GM13977 (cell line): ENCODE data around the gene PAQR4.

ENCODE experiments used
- DNase-seq: peaks from one replicate; pipeline ENCODE4 v3.0.0; 2012; ENCODE audit warnings: low spot score
- in situ Hi-C: fragments of 300-500 bp; cut with MboI; formaldehyde crosslinking; loops from one replicate; pipeline ENCODE4 v1.12.0; 2022; ENCODE audit warnings: low sequenced_read_pairs, low pct_unique_long_range_greater_than_20kb, mixed read lengths, inconsistent platforms; ENCODE audit not compliant: unreplicated experiment
- TF ChIP-seq, protein P1 (sequence below): IDR thresholded peaks from 2 replicates; pipeline ENCODE4 v1.5.1; 2012; ENCODE audit warnings: mild to moderate bottlenecking, control low read depth; ENCODE audit not compliant: insufficient read depth; ENCODE audit errors: extremely low read depth, missing control alignments

The PAQR4 gene

DNA sequence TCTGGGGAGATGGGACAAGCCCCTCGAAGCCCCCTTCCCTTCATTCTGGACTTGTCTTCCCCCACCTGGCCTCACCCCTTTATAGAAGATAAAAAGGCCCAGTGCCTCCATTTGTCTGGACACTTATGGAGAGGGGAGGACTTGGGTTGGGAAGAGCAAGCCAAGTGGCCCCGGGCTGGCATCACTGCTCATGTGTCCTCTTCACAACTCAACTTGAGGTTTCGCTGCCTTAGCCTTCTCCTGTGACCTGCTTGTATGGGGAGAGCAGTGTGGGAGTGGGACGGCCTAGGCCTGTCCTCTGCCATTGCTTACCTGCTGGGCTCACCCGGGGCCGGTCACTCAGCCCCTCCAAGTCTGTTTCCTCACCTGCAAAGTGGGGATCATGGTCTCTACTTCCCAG lies 1.4 kb downstream of the PAQR4 start:
- in situ Hi-C loops: no loop called here
- TF ChIP-seq, protein P1, sequence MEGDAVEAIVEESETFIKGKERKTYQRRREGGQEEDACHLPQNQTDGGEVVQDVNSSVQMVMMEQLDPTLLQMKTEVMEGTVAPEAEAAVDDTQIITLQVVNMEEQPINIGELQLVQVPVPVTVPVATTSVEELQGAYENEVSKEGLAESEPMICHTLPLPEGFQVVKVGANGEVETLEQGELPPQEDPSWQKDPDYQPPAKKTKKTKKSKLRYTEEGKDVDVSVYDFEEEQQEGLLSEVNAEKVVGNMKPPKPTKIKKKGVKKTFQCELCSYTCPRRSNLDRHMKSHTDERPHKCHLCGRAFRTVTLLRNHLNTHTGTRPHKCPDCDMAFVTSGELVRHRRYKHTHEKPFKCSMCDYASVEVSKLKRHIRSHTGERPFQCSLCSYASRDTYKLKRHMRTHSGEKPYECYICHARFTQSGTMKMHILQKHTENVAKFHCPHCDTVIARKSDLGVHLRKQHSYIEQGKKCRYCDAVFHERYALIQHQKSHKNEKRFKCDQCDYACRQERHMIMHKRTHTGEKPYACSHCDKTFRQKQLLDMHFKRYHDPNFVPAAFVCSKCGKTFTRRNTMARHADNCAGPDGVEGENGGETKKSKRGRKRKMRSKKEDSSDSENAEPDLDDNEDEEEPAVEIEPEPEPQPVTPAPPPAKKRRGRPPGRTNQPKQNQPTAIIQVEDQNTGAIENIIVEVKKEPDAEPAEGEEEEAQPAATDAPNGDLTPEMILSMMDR: no peak
- DNase-seq: no peak

DNA sequence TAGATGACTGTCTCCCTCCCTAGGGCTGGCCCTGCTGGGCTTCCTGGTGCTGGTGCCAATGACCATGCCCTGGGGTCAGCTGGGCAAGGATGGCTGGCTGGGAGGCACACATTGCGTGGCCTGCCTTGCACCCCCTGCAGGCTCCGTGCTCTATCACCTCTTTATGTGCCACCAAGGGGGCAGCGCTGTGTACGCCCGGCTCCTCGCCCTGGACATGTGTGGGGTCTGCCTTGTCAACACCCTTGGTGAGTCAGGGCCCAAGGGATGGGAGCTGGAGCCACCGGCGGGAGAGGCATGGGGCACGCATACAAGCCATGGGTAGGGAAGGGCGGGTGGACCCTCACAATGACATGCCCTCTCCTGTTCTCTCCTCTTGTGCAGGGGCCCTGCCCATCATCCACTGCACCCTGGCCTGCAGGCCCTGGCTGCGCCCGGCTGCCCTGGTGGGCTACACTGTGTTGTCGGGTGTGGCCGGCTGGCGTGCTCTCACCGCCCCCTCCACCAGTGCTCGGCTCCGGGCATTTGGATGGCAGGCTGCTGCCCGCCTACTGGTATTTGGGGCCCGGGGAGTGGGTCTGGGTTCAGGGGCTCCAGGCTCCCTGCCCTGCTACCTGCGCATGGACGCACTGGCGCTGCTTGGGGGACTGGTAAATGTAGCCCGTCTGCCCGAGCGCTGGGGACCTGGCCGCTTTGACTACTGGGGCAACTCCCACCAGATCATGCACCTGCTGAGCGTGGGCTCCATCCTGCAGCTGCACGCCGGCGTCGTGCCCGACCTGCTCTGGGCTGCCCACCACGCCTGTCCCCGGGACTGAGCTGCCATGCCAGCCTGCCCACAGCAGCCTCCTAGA lies 2.2 kb downstream of the PAQR4 start:
- in situ Hi-C loops: no loop called here
- TF ChIP-seq, protein P1: no peak
- no peak for DNase-seq

DNA sequence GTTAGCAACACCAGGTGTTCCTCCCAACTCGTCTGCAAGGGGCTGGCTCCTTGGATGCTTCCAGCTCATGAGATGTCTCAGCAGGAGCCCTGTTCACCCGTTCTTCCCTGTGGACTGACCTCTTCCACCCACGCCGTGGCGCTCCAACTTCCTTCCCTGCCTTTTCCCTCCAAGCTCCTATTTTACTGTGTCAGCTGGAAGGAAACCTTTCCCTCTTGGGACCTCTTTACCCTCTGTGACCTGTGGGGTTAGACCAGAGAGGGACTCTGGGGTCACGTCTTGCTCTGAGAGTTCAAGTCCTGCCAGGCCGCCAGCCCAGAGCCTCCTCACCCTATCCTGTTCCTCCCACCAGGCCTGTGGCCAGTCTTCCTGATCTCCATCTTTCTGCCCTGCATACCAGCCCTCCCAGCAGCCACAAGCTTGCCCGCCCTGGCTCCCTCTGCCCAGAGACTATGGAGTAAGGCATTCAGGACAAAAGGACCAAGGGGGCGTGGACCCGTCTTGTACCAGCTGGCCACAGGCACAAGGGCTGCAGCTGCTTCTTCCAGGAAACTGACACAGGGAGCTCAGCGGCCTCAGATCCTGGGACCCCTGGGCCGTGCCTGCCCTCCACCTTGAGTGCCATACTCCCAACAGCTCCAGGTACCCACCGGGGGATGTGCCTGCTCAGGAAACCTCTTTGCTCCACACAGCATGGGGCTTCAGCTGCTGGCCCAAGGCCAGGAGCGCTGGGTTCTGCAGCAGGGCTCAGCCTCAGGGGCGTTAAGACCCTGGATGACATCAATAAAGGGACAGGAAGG lies 3.0 kb downstream of the PAQR4 start:
- TF ChIP-seq, protein P1: no peak
- DNase-seq: no peak
- in situ Hi-C loops: no loop called here

DNA sequence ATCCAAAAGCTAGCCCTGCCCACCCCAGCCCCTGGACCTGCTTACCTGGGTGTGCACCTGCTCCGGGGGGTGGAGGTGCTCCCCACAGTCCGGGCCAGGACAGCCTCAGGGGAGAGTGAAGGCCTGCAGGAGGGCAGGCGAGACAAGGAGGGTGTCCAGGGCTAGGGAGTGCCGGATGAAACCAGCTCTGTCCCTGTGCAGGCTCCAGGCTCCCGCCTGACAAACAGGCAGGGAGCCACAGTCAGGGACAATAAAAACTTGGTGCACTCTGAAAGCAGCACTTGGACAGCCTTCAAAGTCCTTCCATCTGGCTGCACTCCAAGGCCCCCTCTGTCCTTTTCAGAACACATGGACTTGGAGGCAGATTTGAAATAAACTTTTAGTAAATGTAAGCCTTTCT lies 3.9 kb downstream of the PAQR4 start:
- DNase-seq: no peak
- TF ChIP-seq, protein P1: no peak
- in situ Hi-C loops: no loop called here

DNA sequence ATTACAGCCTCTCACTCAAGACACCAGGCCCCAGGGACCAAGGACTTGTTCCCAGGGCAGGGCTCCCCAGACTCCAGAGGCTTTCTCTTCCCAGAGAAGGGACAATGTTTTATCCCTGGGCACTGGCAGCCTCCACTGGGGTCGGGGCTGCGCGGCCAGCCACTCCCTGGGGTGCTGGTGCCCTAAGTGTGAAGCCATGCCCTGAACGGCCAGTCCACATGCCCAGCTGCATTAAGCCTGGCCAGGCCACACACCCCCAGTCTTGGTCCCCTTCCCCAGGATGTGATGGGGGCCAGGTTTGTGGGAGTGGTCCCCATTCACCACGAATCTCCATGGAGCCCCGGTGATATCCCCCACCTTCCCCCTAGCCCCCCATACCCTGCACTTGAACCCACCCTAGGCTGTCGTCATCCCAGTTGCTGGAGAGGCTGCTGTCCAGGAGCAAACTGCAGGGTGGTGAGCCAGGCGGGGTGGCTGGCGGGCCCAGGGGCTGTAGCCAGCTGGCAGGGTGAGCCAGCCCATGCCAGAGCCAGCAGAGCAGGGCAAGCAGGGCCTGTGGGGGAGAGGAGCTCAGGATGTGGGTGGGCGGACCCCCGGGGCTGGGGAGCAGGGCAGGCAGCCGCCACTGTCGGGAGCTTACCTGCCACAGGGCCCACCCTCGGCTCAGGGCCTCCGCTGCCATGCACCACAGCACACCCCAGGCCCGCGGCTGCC lies 4.6 kb downstream of the PAQR4 start:
- no peak for DNase-seq
- in situ Hi-C loops: no loop called here
- TF ChIP-seq, protein P1: no peak

DNA sequence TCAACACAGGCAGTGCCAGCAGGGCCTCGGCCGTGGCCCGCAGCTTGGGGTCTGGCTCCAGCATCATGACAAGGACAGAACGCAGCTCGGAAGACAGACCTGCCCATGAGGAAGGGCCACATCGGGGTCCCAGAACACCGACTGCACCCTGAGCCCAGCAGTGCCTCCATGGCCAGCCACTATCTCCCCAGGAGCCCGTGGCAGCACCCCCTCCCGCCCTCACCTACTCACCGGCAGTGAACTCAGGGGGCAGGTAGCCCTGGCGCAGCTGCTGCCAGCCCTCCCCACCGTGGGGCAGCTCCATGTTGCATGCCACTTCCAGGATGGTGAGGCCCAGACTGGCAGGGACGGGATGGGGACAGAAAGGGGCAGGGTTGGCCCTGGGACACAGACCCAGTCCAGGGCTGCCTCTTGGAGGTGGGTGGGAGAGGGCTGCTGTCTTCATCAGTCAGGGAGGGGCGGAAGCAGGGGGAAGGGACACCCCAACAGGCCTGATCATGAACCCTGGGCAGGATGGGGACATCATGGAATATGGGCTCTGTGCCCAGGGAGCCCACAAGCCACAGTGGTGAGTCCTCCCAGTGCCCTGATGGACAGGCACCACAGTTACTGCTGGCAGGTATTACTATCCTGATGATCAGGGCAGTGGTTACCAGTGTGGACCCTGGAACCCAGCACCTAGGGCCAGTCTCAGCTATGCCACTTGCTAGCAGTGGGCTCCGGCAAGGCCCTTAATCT lies 5.3 kb downstream of the PAQR4 start:
- TF ChIP-seq, protein P1: no peak
- DNase-seq: no peak
- in situ Hi-C loops: no loop called here
